Activated T-helper 1 cell treated with anti-CD3 and anti-CD28 coated beads, Interleukin-12 subunit alpha, Interleukin-12 subunit beta, Interleukin-2, Interleukin-4 antibody, amounts not matched to agents 30 ng/mL and 10 ng/mL and 1 ng/mL, durations not matched to agents 14 hours and 24 hours and 36 hours (primary cell): ENCODE results near the gene PDCD2L. TPM values are rescaled to one million over a fixed set of nuclear protein-coding genes. Genes with fewer than 3 reads are reported as not detected.
A peak's percentile ranks its signal among the peaks of the same experiment; 100 is the strongest.
"Not testable (repeated sequence)": the region's sequence is repeated elsewhere in the genome, so short reads cannot be mapped to it uniquely, and the experiment has no call there.

Experiments used
- DNase-seq: peaks from one replicate; pipeline ENCODE4 v3.0.0; 2021; ENCODE audit warnings: low spot score
- H3K27ac Mint-ChIP-seq: one replicate; pipeline ENCODE4 v1.8.0; 2021; ENCODE audit warnings: mild to moderate bottlenecking, mixed read lengths
- H3K27me3 Mint-ChIP-seq: one replicate; pipeline ENCODE4 v1.8.0; 2022; ENCODE audit warnings: mild to moderate bottlenecking, moderate library complexity, mixed read lengths; ENCODE audit not compliant: insufficient read depth
- H3K36me3 Mint-ChIP-seq: one replicate; pipeline ENCODE4 v1.8.0; 2021; ENCODE audit warnings: low read depth, mixed read lengths
- H3K4me1 Mint-ChIP-seq: one replicate; pipeline ENCODE4 v1.8.0; 2021; ENCODE audit warnings: low read depth, mixed read lengths
- H3K4me3 Mint-ChIP-seq: one replicate; pipeline ENCODE4 v1.8.0; 2021; ENCODE audit warnings: mild to moderate bottlenecking, moderate library complexity, mixed read lengths
- H3K9me3 Mint-ChIP-seq: one replicate; pipeline ENCODE4 v1.8.0; 2021; ENCODE audit warnings: mixed read lengths
- intact Hi-C: fragments of 100-400 bp; cut with micrococcal nuclease; formaldehyde crosslinking; loops from one replicate; pipeline ENCODE4 v1.15.1; 2024
- total RNA-seq: library from RNA; stranded (reverse); gene quantifications from 2 replicates; pipeline ENCODE4 v1.2.3, GENCODE V29; 2022

Gene PDCD2L
- total RNA-seq, 1 donor from 2014 or later: 52.3 TPM

- H3K4me1 Mint-ChIP-seq, DNase-seq, H3K27me3 Mint-ChIP-seq, H3K4me3 Mint-ChIP-seq, intact Hi-C loops, H3K27ac Mint-ChIP-seq, H3K9me3 Mint-ChIP-seq: not testable (repeated sequence)
- H3K36me3 Mint-ChIP-seq: peaks cover 48% of the 10 kb centered on the region
These were observed 64.8 kb downstream of the PDCD2L start for GRCh38 chr19:34469026-34469425.

DNA sequence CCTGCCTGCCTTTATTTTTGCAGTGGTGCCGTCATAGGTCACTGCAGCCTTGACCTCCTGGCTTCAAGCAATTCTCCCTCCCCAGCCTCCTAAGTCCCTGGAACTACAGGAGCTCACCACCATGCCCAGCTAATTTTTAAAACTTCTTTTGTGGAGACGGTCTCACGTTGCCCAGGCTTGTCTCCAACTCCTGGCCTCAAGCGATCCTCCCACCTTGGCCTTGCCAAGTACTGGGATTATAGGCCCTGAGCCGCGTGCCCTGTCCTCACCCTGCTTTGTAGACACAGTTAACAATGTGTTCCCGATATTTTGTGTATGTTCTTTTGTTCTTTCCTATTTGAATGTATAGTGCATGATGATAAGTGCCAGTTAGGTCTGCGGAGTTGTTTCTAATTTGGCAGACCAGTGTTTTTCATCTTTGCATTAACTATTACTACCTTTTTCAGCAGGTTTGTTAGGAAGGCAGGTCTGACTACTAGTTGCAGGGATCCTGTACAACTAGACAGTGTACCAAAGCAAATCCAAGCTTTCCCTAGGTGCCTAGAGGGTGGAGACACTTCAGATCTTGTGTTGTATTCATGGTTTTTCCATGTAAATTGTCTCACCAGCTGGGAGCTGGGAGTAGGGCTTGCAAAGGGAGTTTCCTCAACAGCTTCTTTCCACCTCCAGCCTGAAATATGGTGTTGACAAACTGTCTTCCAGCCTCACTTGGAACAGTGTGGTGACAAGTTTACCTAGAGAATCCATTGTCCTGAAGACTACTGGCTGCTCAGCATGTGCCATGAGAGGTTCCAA, 67.9 kb downstream of the PDCD2L start:
- Mint-ChIP-seq H3K27ac (no peak overlapping the region), H3K4me1 (peaks cover 8% of the 10 kb centered on the region), H3K27me3 (no peaks in the 10 kb centered on the region), H3K4me3 (no peak overlapping the region), H3K36me3 (peaks cover 40% of the 10 kb centered on the region), H3K9me3 (no peaks in the 10 kb centered on the region)
- intact Hi-C loops: no loop called here
- DNase-seq: no peak

DNA sequence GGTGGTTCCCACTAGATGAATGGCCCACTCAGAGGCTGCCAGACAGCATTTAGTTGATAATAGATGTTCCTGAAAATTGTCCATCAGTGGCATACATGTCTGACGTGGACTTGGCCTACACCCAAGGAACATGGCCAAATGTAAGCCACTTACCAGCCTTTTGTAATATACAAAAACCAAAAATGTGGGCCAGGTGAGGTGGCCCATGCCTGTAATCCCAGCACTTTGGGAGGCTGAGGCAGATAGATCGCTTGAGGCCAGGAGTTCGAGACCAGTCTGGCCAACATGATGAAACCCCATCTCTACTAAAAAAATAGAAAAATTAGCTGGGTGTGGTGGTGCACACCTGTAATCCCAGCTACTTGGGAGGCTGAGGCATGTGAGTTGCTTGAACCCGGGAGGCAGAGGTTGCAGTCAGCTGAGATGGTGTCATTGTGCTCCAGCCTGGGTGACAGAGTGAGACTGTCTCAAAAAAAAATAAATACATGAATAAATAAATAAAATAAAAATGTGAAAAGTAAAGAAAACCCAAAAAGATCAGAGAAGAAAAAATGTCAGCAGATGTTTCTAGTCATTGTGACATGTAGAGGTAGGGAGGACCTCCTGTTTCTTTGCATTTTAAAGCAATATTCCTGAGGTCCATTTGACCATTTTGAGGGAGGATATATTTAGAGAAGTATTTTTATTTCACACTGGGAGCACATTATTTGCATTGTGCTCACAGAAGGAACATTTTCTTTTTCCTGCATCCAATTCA, 70.2 kb downstream of the PDCD2L start:
- Mint-ChIP-seq H3K4me1 (peaks cover 8% of the 10 kb centered on the region), H3K4me3 (no peak overlapping the region), H3K27ac (no peak overlapping the region), H3K36me3 (peaks cover 28% of the 10 kb centered on the region), H3K9me3 (no peaks in the 10 kb centered on the region), H3K27me3 (peaks cover 6% of the 10 kb centered on the region)
- DNase-seq: no peak
- intact Hi-C loops: loop anchor here (2.0 kb wide), 1 partner anchor 26 kb away; no protein-coding TSS in a partner anchor

DNA sequence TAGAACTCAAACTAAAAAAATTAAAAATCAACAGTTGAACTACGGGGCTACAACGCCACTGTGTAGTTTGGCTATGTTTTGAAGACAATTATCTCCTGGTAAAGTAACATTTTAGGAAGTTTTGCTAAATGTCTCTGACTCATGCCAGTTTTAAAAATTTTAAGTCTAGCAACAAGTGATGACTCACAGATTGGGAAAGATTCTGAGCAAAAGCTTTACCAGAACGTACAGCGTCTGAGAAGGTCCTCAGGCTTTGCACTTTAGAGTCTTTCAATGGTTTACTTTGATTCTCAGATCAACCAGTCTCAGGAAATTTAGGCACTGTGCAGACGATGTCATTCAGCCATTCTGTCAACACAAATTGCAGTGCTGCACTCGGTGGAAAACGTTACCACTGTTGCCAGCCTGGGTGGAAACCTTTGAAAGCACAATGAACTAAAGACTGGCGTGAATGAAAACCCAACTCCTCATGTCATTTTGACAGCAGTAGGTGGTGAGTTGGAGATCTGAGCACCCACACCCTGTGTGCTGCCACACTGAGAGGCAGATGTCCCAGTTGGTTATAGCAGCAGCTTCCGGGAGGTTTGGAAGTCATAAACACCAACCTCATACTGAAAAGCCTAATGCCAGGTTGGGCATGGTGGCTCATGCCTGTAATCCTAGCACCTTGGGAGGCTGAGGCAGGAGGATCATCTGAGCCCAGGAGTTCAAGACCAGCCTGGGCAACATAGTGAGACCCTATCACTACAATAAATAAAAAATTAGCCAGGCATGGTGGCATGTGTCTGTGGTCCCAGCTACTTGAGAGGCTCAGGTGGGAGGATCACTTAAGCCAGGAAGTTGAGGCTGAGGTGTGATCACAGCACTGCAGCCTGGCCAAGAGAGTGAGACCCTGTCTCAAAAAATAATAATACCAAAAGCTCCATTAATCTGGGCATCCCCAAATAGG, 71.1 kb downstream of the PDCD2L start:
- no peak for DNase-seq
- H3K4me3 Mint-ChIP-seq: no peak overlapping the region
- intact Hi-C loops: loop anchor here (2.0 kb wide), 1 partner anchor 26 kb away; no protein-coding TSS in a partner anchor

More for the DNA sequence above, 71.1 kb downstream of the PDCD2L start:
- peaks cover 8% of the 10 kb centered on the region for H3K4me1 Mint-ChIP-seq
- H3K27me3 Mint-ChIP-seq: peaks cover 11% of the 10 kb centered on the region
- peak overlapping the region; percentile 48 for H3K27ac Mint-ChIP-seq
- no peaks in the 10 kb centered on the region for H3K9me3 Mint-ChIP-seq
- peaks cover 26% of the 10 kb centered on the region for H3K36me3 Mint-ChIP-seq

Other genes starting within 250 kb of the PDCD2L start
- 118 and 121 TPM in 2 replicates for gene LSM14A, start 231.9 kb upstream of the PDCD2L start, total RNA-seq
- 11.6 and 13.1 TPM in 2 replicates for gene GARRE1, start 149.8 kb upstream of the PDCD2L start, total RNA-seq
- 502 and 509 TPM in 2 replicates for gene GPI, start 39.2 kb upstream of the PDCD2L start, total RNA-seq
- gene UBA2, start 24.0 kb downstream of the PDCD2L start, total RNA-seq: 173 and 175 TPM in 2 replicates
- gene WTIP, start 77.4 kb downstream of the PDCD2L start, total RNA-seq: 0.39 and 0.86 TPM in 2 replicates